WERI-Rb-1 (cell line): ENCODE data around the gene LRRC52.
A peak's percentile ranks its signal among the peaks of the same experiment; 100 is the strongest.

Experiments used
- DNase-seq: peaks from one replicate; pipeline ENCODE4 v3.0.0-alpha.2; 2020
- H3K27ac ChIP-seq: fragments of 250-450 bp; sonication (Bioruptor Pico); 2 replicates; pipeline ENCODE4 v1.5.1; 2020; ENCODE audit warnings: mild to moderate bottlenecking, moderate library complexity
- H3K27me3 ChIP-seq: fragments of 250-450 bp; sonication (Bioruptor Pico); 2 replicates; pipeline ENCODE4 v1.5.1; 2021; ENCODE audit warnings: mild to moderate bottlenecking, low read depth, moderate library complexity; ENCODE audit not compliant: insufficient read depth, severe bottlenecking
- H3K36me3 ChIP-seq: fragments of 250-450 bp; sonication (Bioruptor Pico); 2 replicates; pipeline ENCODE4 v1.5.1; 2020; ENCODE audit warnings: mild to moderate bottlenecking, moderate library complexity
- H3K4me3 ChIP-seq: 2 replicates; pipeline ENCODE4 v1.5.1; 2011; ENCODE audit warnings: low read depth, mild to moderate bottlenecking, control low read depth, low read length
- H3K9me3 ChIP-seq: fragments of 250-450 bp; sonication (Bioruptor Pico); 2 replicates; pipeline ENCODE4 v1.5.1; 2021; ENCODE audit warnings: mild to moderate bottlenecking, moderate library complexity; ENCODE audit not compliant: severe bottlenecking
- TF ChIP-seq, protein P1 (sequence below): IDR thresholded peaks from 2 replicates; pipeline ENCODE4 v1.5.1; 2011; ENCODE audit warnings: low read depth, mild to moderate bottlenecking, control low read depth, inconsistent platforms, low read length

The LRRC52 gene

DNA sequence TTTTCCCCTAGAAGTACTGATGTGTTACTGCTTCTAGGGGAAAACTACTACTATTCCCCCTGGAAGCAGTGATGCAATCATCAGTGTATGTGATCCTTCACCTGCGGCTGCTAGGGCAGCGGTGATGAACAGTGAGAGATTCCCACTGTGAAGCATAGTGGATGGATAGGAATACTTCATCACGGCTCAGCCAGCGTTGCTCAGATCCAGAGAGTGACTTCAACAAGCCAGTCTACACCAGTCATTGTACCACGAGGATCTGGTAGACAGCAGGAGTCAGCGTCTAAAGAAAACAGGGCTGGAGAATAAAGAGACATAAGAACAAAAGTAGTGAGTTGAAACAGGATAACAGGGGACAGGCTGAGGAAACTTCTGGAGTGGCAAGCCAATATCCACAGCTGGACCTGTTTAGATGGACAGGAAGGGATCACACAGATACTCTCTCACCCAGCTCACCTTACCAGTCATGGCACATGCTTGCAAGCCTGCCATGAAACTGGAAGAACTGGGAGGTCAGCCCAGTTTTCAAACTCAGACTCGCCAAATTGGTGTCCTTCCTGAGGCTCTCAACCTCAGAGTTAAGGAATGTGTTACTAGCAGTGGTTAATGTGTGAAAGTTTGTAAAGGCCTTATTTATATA lies 42.4 kb upstream of the LRRC52 start:
- Histone ChIP-seq H3K27me3 (no peaks in the 10 kb centered on the region), H3K9me3 (no peaks in the 10 kb centered on the region), H3K27ac (no peak overlapping the region), H3K36me3 (no peaks in the 10 kb centered on the region), H3K4me3 (no peak overlapping the region)
- no peak for DNase-seq
- TF ChIP-seq, protein P1, sequence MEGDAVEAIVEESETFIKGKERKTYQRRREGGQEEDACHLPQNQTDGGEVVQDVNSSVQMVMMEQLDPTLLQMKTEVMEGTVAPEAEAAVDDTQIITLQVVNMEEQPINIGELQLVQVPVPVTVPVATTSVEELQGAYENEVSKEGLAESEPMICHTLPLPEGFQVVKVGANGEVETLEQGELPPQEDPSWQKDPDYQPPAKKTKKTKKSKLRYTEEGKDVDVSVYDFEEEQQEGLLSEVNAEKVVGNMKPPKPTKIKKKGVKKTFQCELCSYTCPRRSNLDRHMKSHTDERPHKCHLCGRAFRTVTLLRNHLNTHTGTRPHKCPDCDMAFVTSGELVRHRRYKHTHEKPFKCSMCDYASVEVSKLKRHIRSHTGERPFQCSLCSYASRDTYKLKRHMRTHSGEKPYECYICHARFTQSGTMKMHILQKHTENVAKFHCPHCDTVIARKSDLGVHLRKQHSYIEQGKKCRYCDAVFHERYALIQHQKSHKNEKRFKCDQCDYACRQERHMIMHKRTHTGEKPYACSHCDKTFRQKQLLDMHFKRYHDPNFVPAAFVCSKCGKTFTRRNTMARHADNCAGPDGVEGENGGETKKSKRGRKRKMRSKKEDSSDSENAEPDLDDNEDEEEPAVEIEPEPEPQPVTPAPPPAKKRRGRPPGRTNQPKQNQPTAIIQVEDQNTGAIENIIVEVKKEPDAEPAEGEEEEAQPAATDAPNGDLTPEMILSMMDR, result no peak

DNA sequence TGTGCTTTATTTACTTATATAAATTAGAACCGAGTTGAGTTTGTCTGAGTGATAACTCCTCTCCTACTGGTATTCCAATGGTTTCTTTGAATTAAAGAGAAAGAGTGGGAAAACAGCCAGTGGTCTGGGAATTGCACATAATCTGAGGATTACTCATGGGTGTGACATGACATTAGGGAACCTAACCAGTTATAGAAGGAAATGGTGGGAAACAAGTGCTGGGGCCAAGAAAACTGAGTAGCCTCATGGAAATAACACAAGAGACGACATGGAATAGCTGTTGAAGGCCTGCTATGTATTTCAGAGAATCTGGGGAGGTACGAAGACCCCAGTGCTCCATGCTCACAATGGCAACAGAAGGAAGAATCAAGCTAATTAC lies 41.8 kb upstream of the LRRC52 start:
- TF ChIP-seq, protein P1, result no peak
- Histone ChIP-seq H3K4me3 (no peak overlapping the region), H3K27me3 (no peaks in the 10 kb centered on the region), H3K36me3 (no peaks in the 10 kb centered on the region), H3K9me3 (no peaks in the 10 kb centered on the region), H3K27ac (no peak overlapping the region)
- no peak for DNase-seq

DNA sequence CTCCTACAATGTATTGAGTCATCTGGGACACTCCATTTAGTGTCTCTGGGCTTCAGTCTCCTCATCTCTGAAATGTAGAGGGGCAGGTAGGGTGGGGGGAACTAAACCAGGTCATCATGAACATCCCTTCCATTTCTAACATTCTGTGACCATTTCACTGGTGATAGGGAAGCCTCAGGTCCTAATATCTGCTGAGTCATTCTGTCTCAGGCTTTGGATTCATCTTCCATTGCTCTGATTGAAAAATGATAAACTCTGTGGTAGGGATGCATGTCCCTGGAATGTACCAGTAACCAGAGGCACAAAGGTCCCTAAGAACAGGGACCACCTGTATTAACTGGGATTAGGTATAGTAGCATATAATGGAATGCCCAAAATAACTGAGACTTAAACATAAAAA lies 36.2 kb upstream of the LRRC52 start:
- H3K27ac ChIP-seq, result no peak overlapping the region
- H3K4me3 ChIP-seq, result no peak overlapping the region
- TF ChIP-seq, protein P1, result no peak
- no peaks in the 10 kb centered on the region for H3K36me3 ChIP-seq
- DNase-seq, result no peak
- H3K9me3 ChIP-seq, result no peaks in the 10 kb centered on the region
- no peaks in the 10 kb centered on the region for H3K27me3 ChIP-seq

DNA sequence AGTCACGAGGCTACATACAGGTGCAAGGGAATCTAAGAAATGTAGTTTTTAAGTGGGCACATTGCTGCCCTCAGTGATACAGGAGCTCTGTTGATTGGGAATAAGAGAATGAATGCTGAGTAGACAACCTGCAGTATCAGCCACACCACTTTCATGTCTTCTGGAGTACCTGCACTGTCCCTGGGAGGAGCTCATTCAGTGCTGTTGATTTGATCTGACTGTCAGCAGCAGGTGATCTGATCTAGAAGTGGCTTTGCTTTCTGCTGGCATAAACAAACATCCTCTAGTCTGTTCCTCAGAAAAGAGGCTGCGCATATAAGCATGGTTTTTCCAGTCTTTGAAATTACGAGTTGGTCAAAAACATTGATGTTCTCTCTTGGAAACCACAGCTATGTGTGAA lies 35.5 kb upstream of the LRRC52 start:
- DNase-seq, result no peak
- TF ChIP-seq, protein P1, result no peak
- H3K27me3 ChIP-seq, result no peaks in the 10 kb centered on the region
- H3K9me3 ChIP-seq, result no peaks in the 10 kb centered on the region
- no peaks in the 10 kb centered on the region for H3K36me3 ChIP-seq
- no peak overlapping the region for H3K4me3 ChIP-seq
- no peak overlapping the region for H3K27ac ChIP-seq

DNA sequence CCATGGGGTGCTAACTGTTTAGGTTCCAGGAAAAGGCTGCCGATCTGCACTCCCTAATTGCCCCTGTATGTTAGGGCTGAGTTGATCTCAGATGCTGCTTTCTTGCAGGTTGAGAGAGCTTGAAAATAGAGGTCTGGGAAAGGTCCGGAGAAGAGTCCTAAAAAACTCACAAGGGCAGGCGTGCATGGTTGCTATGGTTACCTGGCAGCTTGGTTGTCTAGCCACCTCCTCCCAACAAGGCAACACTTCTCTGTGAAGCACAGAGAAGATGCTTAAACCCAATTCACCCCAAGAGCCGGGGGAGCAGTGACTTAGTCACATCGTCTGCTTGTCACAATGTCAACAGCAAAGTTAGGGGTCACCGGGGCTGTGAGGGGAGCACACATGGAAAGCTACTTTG lies 31.0 kb upstream of the LRRC52 start:
- H3K9me3 ChIP-seq, result no peaks in the 10 kb centered on the region
- no peaks in the 10 kb centered on the region for H3K36me3 ChIP-seq
- peak; percentile 9 for DNase-seq
- no peak overlapping the region for H3K4me3 ChIP-seq
- H3K27me3 ChIP-seq, result no peaks in the 10 kb centered on the region
- no peak overlapping the region for H3K27ac ChIP-seq
- TF ChIP-seq, protein P1, result no peak

DNA sequence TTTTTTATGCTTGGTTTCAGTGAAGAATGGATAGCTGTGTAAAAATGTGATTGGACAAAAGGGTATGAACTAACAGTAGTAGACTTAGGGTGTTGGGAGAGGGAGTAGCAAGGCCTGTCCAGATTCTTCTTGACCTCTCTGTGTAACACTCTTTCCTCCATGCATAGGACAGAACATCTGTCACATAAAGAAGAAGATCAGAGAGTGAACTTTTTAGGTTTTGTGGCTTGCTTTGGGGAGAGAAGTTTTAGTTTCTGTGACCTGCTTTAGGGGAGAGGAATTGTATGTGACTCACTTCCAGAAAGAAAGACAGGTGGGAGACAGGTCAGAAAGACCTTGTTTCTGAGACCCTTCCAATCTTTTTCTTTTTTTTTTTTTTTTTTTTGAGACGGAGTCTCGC lies 27.3 kb upstream of the LRRC52 start:
- H3K27me3 ChIP-seq, result no peaks in the 10 kb centered on the region
- TF ChIP-seq, protein P1, result no peak
- no peaks in the 10 kb centered on the region for H3K36me3 ChIP-seq
- H3K4me3 ChIP-seq, result no peak overlapping the region
- peaks cover 3% of the 10 kb centered on the region for H3K9me3 ChIP-seq
- DNase-seq, result no peak
- H3K27ac ChIP-seq, result no peak overlapping the region
